Measurements from ENCODE around the gene RNU11. TPM values are rescaled to one million over a fixed set of nuclear protein-coding genes. Genes with fewer than 3 reads are reported as not detected.

Gene RNU11
- polyA plus RNA-seq (2013, experiment 1 of 2), result not detected
- not detected for polyA plus RNA-seq (2013, experiment 2 of 2)

GRCh38 chr1:28648474-28649198 lies at the start of gene RNU11:
Gene RNU11, plus strand, starts transcription at chr1:28648600.
- Histone ChIP-seq H3K4ac (ENCODE audit: low read depth in 1 of 2, low read length in 2 of 2) (peak within 1 kb of the TSS in 1 of 2 experiments; percentile 100), H2BK120ac (ENCODE audit: low read depth, low read length) (peak within 1 kb of the TSS; percentile 29), H2BK12ac (ENCODE audit: low read length in 2 of 2) (peak within 1 kb of the TSS in 1 of 2 experiments; percentile 71), H2BK15ac (ENCODE audit: low read depth, poor library complexity, severe bottlenecking) (no peak within 1 kb of the TSS), H4K91ac (ENCODE audit: low read length) (peak within 1 kb of the TSS; percentile 85), H2BK5ac (ENCODE audit: low read depth, low read length, poor library complexity, severe bottlenecking) (peak within 1 kb of the TSS; percentile 53), H3K9ac (ENCODE audit: low read length) (peak within 1 kb of the TSS; percentile 98), H3K14ac (ENCODE audit: low read length in 2 of 2) (peak within 1 kb of the TSS in 1 of 2 experiments; percentile 99), H3K36me3 (ENCODE audit: control insufficient read depth in 1 of 2, insufficient read depth in 2 of 2, low read depth in 1 of 2, low read length in 2 of 2) (no peaks in the 10 kb centered on the region), H3K18ac (ENCODE audit: low read depth in 1 of 2, low read length in 2 of 2) (peak within 1 kb of the TSS; percentile 96 to 100), H3K4me2 (ENCODE audit: low read length, poor library complexity, severe bottlenecking) (peak within 1 kb of the TSS; percentile 46), H2AFZ (ENCODE audit: low read depth, low read length) (peak within 1 kb of the TSS; percentile 95), H3K27ac (ENCODE audit: low read length, poor library complexity, severe bottlenecking) (peak within 1 kb of the TSS; percentile 92), H2AK5ac (ENCODE audit: low read length, severe bottlenecking) (peak within 1 kb of the TSS; percentile 97), H3K79me1 (replicated peaks; ENCODE audit: low read length, poor library complexity, severe bottlenecking) (no peaks in the 10 kb centered on the region), H3K4me1 (ENCODE audit: control insufficient read depth, insufficient read depth, low read depth, low read length) (peaks cover 11% of the 10 kb centered on the region), H3K4me3 (ENCODE audit: insufficient read depth in 1 of 2, low read depth in 1 of 2, low read length in 2 of 2) (peak within 1 kb of the TSS; percentile 41 to 85), H4K8ac (ENCODE audit: low read length) (peak within 1 kb of the TSS; percentile 88), H3K23ac (ENCODE audit: low read length in 2 of 2) (no peak within 1 kb of the TSS), H3K27me3 (ENCODE audit: control insufficient read depth in 1 of 2, insufficient read depth in 1 of 2, low read length in 2 of 2) (no peaks in the 10 kb centered on the region), H3K9me3 (ENCODE audit: control insufficient read depth, low read length) (no peaks in the 10 kb centered on the region)
- WGBS, result 11% methylated on average over 28 of the region's 28 CpGs
- DNase-seq, result peak; percentile 100

- Histone ChIP-seq H3K23ac (ENCODE audit: low read length in 2 of 2) (no peak overlapping the region), H3K27me3 (ENCODE audit: control insufficient read depth in 1 of 2, insufficient read depth in 1 of 2, low read length in 2 of 2) (no peaks in the 10 kb centered on the region)
- WGBS, result 9% methylated on average over 3 of the region's 3 CpGs
These were observed 46.7 kb upstream of the RNU11 start for GRCh38 chr1:28601696-28602095.

GRCh38 chr1:28602536-28603439 lies 45.6 kb upstream of the RNU11 start:
- H4K91ac ChIP-seq (ENCODE audit: low read length), result no peak overlapping the region
- 71% methylated on average over 12 of the region's 15 CpGs for WGBS
- H3K18ac ChIP-seq (ENCODE audit: low read depth in 1 of 2, low read length in 2 of 2), result peak overlapping the region in 1 of 2 experiments; percentile 5
- H3K36me3 ChIP-seq (ENCODE audit: control insufficient read depth in 1 of 2, insufficient read depth in 2 of 2, low read depth in 1 of 2, low read length in 2 of 2), result peaks cover 30 to 45% of the 10 kb centered on the region in 2 experiments
- peak overlapping the region in 1 of 2 experiments; percentile 67 for H3K23ac ChIP-seq (ENCODE audit: low read length in 2 of 2)
- H2BK15ac ChIP-seq (ENCODE audit: low read depth, poor library complexity, severe bottlenecking), result no peak overlapping the region
- H3K27ac ChIP-seq (ENCODE audit: low read length, poor library complexity, severe bottlenecking), result peak overlapping the region; percentile 56
- no peak overlapping the region for H2BK5ac ChIP-seq (ENCODE audit: low read depth, low read length, poor library complexity, severe bottlenecking)
- peak overlapping the region; percentile 38 for H3K9ac ChIP-seq (ENCODE audit: low read length)
- no peak overlapping the region for H3K14ac ChIP-seq (ENCODE audit: low read length in 2 of 2)
- H3K4ac ChIP-seq (ENCODE audit: low read depth in 1 of 2, low read length in 2 of 2), result peak overlapping the region in 1 of 2 experiments; percentile 19
- H2BK12ac ChIP-seq (ENCODE audit: low read length in 2 of 2), result no peak overlapping the region
- H3K4me3 ChIP-seq (ENCODE audit: insufficient read depth in 1 of 2, low read depth in 1 of 2, low read length in 2 of 2), result no peak overlapping the region
- H2BK120ac ChIP-seq (ENCODE audit: low read depth, low read length), result no peak overlapping the region
- peaks cover 2% of the 10 kb centered on the region for H3K79me1 ChIP-seq (replicated peaks; ENCODE audit: low read length, poor library complexity, severe bottlenecking)
- H2AFZ ChIP-seq (ENCODE audit: low read depth, low read length), result no peak overlapping the region
- H2AK5ac ChIP-seq (ENCODE audit: low read length, severe bottlenecking), result peak overlapping the region; percentile 15
- peak; percentile 85 for DNase-seq
- peaks cover 15% of the 10 kb centered on the region for H3K4me1 ChIP-seq (ENCODE audit: control insufficient read depth, insufficient read depth, low read depth, low read length)
- no peaks in the 10 kb centered on the region for H3K27me3 ChIP-seq (ENCODE audit: control insufficient read depth in 1 of 2, insufficient read depth in 1 of 2, low read length in 2 of 2)
- H3K4me2 ChIP-seq (ENCODE audit: low read length, poor library complexity, severe bottlenecking), result no peak overlapping the region
- no peaks in the 10 kb centered on the region for H3K9me3 ChIP-seq (ENCODE audit: control insufficient read depth, low read length)
- H4K8ac ChIP-seq (ENCODE audit: low read length), result no peak overlapping the region

More at GRCh38 chr1:28601696-28602095, 46.7 kb upstream of the RNU11 start:
- Histone ChIP-seq H3K9ac (ENCODE audit: low read length) (peak overlapping the region; percentile 38), H3K4me1 (ENCODE audit: control insufficient read depth, insufficient read depth, low read depth, low read length) (peaks cover 15% of the 10 kb centered on the region), H2BK5ac (ENCODE audit: low read depth, low read length, poor library complexity, severe bottlenecking) (peak overlapping the region; percentile 0), H2AFZ (ENCODE audit: low read depth, low read length) (no peak overlapping the region), H3K4ac (ENCODE audit: low read depth in 1 of 2, low read length in 2 of 2) (no peak overlapping the region), H2AK5ac (ENCODE audit: low read length, severe bottlenecking) (peak overlapping the region; percentile 15), H4K91ac (ENCODE audit: low read length) (no peak overlapping the region), H2BK120ac (ENCODE audit: low read depth, low read length) (no peak overlapping the region), H3K9me3 (ENCODE audit: control insufficient read depth, low read length) (no peaks in the 10 kb centered on the region), H3K18ac (ENCODE audit: low read depth in 1 of 2, low read length in 2 of 2) (peak overlapping the region; percentile 1 to 5), H2BK12ac (ENCODE audit: low read length in 2 of 2) (no peak overlapping the region), H3K4me2 (ENCODE audit: low read length, poor library complexity, severe bottlenecking) (peak overlapping the region; percentile 36), H3K14ac (ENCODE audit: low read length in 2 of 2) (no peak overlapping the region), H3K79me1 (replicated peaks; ENCODE audit: low read length, poor library complexity, severe bottlenecking) (no peaks in the 10 kb centered on the region), H3K36me3 (ENCODE audit: control insufficient read depth in 1 of 2, insufficient read depth in 2 of 2, low read depth in 1 of 2, low read length in 2 of 2) (peaks cover 22 to 34% of the 10 kb centered on the region in 2 experiments), H2BK15ac (ENCODE audit: low read depth, poor library complexity, severe bottlenecking) (peak overlapping the region; percentile 57), H3K27ac (ENCODE audit: low read length, poor library complexity, severe bottlenecking) (peak overlapping the region; percentile 63), H4K8ac (ENCODE audit: low read length) (peak overlapping the region; percentile 24), H3K4me3 (ENCODE audit: insufficient read depth in 1 of 2, low read depth in 1 of 2, low read length in 2 of 2) (peak overlapping the region in 1 of 2 experiments; percentile 51)
- DNase-seq, result peak; percentile 90
